WI38 (cell line): ENCODE data around the gene STX16.

Experiments
- H3K4me3 ChIP-seq: 2 replicates; pipeline ENCODE4 v1.5.1; 2011; ENCODE audit warnings: low read depth, mild to moderate bottlenecking, control low read depth, low read length
- TF ChIP-seq, protein P1 (sequence below): IDR thresholded peaks from 2 replicates; pipeline ENCODE4 v1.5.1; 2012; ENCODE audit warnings: low read depth, mild to moderate bottlenecking, control low read depth, low read length

The STX16 gene

DNA sequence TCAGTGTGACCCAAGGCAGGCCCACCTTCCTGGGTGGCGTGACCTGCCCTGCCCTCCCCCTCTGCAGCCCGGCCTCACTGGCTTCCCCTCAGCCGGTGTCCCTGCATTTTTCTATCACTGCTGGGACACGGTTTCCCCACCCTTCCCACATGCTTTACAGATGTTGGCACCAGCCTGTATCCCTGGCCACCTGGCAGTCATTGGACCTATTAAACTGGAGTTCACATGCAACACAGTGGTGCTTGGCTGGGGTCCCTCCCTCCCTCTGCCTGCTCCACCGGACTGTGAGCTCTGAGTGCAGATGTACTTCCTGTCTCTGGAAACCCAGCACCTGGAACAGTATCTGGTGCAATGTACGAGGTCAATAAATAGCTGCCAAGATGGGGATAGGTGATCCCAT lies 25.5 kb upstream of the STX16 start:
- TF ChIP-seq, protein P1, sequence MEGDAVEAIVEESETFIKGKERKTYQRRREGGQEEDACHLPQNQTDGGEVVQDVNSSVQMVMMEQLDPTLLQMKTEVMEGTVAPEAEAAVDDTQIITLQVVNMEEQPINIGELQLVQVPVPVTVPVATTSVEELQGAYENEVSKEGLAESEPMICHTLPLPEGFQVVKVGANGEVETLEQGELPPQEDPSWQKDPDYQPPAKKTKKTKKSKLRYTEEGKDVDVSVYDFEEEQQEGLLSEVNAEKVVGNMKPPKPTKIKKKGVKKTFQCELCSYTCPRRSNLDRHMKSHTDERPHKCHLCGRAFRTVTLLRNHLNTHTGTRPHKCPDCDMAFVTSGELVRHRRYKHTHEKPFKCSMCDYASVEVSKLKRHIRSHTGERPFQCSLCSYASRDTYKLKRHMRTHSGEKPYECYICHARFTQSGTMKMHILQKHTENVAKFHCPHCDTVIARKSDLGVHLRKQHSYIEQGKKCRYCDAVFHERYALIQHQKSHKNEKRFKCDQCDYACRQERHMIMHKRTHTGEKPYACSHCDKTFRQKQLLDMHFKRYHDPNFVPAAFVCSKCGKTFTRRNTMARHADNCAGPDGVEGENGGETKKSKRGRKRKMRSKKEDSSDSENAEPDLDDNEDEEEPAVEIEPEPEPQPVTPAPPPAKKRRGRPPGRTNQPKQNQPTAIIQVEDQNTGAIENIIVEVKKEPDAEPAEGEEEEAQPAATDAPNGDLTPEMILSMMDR = no peak
- no peak overlapping the region for H3K4me3 ChIP-seq

DNA sequence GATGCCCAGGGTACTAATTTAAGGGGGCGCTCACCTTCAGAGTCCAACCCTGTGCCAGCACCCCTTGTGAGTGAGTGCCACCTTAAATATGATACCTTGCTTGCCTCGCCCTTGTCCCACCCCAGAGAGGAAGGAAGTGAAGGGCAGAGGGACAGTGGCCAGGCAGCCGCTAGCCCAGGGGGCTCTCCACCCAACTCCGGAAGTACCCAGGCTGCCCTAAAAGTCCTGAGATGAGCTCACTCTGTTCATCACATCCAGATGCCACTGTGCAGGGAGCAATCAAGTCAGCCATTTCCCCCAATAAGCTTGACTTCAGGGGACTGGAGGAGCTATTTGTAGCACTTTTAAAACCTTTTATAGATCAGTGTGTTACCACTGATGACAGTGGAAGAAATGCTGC lies 25.0 kb upstream of the STX16 start:
- H3K4me3 ChIP-seq = no peak overlapping the region
- TF ChIP-seq, protein P1 = no peak

DNA sequence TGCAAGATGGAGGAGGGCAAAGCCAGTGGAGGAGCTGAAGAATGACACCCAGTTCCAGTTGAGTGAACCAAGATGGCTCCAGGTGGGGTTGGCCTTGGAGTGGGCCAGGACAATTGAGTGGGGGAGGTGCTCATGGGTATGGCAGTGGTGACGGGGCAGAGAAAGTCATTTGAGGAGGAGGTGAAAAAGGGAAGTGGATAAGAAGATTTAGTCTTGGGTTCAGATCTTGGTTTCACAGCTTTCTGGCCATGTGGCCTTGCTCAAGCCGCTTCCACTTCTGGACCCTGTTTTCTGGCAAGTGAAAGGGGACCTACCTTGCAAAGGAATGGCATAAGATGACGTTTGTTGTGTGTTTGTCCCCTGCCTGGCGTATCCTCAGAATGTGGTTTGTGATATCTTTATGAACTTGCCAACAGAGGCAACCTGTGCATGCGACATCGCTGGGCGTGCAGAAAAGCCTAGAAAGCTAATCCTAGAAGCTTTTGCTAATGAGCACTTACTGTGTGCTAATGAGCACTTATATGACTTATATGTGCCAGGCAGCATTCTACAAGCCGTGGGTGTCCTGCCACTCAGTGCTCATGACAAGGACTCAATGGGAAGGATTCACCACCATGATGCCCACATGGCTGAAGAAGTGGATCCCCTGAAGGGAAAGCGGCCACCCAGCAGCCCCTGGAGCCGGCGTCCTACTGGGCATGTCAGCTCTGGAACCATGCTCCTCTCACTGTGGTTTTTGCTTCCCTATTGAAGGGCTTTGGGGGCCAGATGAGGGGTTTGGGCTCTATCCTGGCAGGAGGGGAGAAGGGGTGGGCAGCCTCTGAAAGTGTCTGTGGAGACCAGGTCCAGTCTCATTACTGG lies 23.6 kb upstream of the STX16 start:
- TF ChIP-seq, protein P1 = no peak
- no peak overlapping the region for H3K4me3 ChIP-seq

DNA sequence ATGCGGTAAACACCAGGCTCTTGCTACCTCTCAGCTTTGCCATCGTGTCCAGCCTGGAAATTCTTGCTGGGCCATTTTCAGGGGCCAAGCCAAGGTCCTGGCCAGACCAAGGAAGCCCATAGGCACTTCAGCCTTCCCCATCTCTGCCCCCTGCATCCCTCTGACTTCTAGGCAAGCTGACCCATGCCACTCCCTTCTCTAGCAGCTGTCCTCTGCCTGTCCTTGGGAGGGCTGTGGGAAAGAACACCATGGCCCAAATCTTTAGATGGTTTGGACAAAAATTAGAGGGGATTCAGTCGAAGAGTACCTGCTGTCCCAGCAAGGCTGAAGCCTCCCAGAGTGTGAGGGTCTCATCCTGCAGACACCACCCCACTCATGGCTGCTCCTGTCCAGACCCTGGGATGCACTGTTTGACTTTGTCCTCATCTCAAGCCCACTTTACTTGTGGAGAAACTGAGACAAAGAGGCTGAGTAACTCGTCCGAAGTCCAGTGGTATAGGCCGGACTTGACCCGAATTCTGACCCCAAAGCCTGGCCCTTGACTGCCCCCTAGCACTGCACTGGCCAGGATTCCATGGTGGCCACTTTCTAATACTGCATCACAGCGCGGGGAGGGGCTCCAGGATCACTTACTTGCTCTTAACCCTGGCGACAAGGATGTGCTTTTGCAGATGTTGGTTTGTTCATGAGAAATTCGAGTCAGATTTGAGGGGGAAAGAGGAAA lies 22.4 kb upstream of the STX16 start:
- TF ChIP-seq, protein P1 = no peak
- H3K4me3 ChIP-seq = no peak overlapping the region

DNA sequence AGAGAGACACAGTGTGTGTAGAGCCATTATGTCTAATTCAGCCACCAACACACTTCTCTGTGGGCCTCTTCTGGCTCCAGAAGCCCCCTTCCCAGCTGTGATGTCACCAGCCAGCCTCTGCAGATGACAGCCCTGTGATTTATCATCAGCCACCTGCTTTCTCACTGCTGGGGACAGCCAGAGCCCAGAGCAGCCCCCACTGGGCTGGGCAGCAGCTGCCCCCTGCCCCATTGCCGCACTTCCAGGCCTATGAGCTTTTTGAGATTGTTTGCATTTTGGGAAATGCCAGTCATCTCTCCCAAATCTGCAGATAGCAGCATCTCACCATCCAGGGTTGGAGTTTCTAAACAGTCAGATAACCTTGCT lies 21.9 kb upstream of the STX16 start:
- TF ChIP-seq, protein P1 = no peak
- H3K4me3 ChIP-seq = no peak overlapping the region

DNA sequence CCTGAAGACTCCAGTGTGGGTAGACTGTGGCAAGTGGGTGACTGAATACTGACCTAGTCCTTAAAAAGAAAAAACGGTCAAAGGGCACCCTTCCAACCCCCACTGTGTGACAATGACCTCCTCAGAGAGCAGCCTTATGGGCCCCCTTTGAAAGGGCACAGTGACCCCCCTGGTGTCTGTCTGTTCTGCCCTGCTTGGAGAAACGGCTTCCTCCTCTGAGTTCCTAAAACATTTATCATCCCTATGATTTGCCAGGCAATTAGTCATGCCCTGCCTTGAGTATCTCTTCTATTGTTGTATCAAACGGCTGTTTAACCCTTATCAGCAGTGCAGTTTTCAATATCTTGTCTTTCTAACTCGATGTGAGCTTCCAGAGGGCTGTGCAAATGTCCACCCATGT lies 21.0 kb upstream of the STX16 start:
- no peak overlapping the region for H3K4me3 ChIP-seq
- TF ChIP-seq, protein P1 = no peak
